NCI-H1930 (cell line): Measurements from ENCODE around the gene SLC7A8.
A peak's percentile ranks its signal among the peaks of the same experiment; 100 is the strongest.

Source experiments
- DNase-seq, 2 experiments: peaks; one replicate each; lab custom pipeline; 2025; lab: John Stamatoyannopoulos, UW

Gene SLC7A8

DNA sequence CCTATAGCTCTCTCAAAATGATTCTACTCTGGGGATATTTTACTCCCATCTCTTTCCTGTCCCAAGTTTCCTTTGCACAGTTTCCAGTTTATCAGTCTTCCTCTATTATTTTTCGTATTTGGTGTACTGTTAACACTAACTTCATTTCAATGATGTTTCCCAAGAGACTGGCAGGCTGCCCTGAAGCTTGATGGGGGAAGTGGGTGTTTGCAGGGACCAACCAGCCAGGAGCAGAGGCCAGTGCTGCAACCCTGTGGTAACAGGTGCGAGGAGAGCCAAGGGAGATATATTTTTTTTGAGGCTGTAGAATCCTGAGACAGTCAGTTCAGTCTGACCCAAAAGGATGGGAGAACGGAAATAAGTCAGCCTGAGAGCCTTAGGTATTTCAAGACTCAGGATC lies 52.6 kb downstream of the SLC7A8 start:
- DNase-seq = no peak

DNA sequence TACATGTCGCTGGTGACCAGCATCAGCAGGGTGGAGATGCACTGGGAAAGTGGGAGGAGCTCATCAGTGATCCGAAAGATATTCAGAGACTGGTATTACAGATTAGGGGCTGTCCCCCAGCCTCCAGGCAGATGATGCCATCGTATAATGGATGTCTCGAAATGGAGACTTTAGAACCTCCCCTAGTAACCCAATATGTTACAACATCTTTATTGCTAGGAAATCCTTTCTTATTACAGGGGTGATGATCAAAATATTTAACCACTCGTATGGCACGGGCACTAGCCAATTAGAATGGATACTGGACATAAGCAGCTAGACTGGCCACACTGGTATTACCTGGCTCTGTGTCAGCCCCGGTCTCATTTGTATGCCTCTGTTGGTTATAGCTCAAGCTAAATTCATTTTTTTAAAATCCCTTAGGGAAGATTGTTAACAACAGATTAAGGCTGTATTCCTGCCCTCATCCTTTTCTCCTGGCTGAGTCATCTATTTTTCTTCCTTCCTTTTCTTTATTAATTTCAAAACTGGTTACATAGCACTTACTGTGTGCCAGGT lies 53.6 kb downstream of the SLC7A8 start:
- no peak for DNase-seq

DNA sequence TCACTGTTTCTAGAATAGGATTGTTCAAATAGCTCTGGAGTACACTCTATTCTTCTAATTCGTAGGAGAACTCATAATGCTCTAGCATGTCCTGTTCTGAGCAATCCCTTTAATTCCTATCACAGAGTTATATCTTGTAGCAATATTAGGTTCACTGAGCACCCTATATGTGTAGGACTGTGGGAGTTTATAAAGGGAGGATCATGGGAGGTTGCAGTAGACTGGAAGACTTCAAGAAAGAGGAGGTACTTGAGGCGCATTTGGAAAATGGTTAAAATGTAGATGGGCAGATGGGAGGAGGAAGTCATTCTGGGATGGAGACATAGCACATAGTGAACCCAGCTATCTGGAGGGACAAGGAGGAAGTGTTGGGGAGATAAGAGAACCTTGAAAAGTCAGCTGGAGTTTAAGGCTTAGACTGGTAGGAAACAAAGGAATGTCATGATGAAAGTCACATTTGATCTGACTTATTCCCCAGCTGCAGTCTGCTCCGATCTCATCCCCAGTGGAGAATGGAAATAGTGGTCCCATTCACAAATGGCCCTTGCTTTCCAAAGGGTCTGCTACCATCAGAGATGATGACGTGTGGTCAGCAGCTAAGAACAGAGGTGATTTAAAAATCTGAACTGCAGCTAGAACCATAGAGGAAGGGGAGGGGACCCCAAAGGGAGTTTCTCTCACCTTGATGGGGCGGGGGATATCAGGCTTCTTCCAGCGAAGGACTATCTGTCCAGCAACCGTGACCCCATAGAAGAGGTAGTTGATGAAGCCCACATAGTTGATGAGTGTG lies 54.3 kb downstream of the SLC7A8 start:
- no peak for DNase-seq

DNA sequence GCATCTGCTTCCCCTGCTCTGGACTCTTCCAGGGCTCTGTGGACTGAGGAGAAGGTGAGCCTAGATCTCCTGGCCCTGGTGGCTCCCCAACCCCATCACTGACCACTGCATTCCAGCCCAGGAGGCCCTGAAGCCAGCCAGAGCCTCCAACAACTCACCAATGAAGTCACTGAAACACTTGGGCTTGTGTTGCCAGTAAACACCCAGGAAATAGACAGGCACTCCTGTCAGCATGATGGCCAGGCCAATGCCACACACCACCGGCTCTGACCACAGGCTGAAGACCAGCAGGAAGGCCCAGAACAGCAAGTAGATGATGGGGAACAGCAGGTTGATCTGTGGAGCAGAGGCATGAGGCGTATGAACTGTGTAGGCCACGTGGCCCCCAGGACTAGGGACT lies 55.6 kb downstream of the SLC7A8 start:
- DNase-seq = no peak

DNA sequence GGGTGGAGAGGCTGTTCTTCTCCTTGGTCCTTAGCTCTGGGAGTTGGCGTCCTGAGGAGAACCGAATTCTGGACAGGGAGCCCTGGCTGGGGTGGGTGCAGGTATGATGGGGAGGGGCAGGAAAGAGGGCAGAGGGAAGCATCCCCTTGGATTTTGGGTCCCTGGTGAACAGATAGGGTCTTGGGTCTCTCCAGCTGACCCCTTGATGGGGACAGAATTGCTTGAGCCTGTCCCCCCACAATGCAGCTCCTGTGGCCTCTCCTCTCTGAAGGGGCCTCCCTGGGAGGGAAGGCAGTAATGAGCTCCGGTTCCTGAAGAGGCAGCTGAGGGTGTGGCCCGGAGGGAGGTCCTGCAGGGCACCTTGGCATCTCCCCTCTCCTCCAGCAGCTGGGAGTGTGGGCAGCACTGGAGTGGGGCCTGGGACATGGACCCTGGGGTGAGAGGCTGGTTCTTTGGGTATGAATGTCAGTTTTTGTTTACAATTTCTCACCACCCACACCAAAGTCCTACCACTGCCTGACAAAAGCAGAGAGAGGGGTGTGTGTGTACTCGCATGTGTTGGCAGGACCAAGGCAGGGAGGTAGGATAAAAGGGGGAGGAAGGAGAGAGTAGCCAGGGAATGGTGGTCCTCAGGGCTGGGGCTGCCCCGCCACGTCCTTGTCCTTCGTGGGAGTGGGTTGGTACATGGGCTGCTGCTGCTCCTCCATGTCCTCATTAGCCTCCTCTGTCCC lies 56.7 kb downstream of the SLC7A8 start:
- no peak for DNase-seq

DNA sequence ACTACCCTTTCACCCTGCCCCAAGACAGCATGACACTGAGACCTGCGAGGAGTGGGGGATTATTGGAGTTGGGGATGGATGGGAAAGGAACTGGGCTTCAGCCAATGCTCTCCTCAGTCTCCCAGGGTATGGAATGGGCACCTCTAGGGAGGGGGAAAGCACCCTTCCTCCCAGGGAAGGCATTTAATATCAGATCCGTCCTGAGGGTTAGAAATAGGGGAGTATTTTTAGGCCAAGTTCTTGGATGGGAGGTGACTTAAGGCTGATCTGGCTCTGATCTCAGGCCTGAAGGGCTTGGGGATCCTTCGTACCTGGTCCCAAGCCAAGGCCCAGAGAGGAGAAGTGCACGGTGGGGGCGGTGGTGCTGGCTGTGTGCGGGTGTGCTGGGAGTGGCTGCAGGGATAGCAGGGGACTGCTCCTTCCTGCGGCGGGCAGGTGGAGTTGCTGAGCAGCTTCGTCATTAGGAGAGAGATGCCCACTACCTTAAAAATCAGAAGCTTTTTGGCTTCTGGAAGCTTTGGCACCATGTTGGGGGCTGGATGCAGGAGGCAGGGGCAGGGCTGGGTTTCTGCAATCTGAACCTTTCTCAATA lies 57.4 kb downstream of the SLC7A8 start:
- DNase-seq = no peak

DNA sequence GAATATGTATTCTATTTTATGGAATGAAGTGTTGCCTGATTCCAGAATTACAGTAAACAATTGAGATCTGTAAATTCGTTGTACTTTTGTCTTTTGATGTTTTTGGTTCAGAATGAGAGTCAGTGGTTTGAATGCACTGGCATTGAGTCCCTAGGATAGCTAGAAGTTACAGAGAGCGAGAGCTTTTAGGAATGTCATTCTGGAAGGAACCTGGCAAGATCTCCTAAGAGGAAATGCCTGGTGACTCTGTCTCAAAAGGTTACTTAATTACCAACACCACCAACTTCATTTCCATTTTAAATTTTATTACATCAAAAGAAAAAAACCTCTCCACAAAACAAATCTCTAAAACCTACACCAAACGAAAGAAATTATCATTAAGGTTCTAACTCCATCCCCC lies 58.4 kb downstream of the SLC7A8 start:
- DNase-seq = no peak

DNA sequence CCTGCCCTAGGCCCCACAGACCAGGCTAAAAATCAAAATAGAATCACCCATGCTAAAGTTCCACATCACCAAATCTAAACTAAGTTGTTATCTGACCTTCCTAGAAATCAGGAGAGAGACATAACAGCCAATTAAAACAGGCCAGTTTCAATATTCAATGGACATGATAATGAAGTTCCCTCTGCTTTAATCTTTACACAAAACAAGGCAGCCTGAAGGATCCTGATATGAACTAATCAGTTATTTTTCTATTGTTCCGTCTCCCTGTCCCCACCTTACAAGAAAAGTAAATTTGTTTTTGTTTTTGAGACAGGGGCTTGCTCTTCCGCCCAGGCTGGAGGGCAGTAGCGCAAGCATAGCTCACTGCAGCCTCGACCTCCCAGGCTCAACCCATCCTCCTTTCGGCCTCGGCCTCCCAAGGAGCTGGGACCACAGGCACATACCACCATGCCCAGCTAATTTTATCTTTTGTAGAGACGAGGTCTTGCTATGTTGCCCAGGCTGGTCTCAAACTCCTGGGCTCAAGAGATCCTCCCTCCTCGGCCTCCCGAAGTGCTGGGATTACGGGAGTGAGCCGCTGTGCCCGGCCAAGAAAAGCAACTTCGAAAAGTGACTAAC lies 59.0 kb downstream of the SLC7A8 start:
- no peak for DNase-seq

DNA sequence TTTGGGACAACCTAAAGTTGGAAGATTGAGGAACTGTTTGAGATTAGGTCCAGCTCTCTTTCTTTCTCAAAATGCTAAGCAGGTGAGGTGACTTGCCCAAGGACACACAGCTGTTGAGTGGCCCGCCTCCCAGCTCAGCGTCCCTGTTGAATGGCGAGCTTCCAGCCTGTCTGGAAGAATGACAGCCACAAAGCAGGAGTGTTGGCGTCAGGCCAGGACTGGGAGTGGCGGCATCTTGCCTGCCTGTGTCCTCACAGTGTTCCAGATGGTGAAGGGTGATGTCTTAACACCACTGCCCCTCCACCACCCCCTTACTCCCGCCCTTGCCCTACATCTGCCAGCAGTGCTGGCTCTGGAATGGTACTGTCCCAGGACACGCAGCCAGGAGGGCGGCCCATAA lies 60.0 kb downstream of the SLC7A8 start:
- DNase-seq = no peak

DNA sequence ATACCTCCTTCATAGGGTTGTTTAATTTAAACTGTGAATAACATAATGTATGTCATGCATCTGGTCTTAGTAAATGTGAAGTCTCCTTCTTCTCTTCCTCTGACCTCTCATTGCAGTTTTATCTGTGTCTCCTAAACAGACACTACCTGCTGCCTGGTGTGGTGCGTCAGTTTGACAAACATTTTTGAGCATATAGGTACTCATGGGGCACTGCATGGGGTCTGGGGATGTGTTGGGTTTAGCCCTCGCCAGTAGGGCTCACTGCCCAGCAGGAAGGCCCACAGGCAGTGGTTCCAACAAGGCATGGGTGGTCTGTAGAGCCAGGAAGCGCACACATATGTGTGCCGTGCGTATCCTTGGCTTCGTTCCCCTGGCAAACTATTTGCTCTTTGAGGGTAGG lies 61.4 kb downstream of the SLC7A8 start:
- DNase-seq = no peak

DNA sequence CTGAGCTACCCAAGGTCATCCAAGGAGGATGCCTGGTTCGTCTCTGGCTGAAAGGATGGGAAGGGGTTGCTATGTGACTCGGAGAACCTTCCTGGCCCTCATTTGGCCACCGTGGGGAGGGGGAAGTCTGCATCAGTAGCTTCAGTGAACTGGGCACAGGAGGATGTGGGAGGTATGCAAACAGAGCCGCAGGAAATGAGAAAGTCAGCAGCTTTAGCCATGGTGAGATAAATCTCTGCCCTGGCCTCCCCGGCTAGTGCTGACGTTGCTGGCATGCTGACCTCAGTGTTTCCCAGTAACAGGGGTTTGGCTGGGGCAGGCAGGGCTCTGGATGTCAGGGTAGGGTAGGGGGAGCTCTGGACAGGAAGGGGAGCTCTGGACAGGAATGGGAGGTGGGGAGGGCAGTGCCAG lies 62.1 kb downstream of the SLC7A8 start:
- DNase-seq = no peak

DNA sequence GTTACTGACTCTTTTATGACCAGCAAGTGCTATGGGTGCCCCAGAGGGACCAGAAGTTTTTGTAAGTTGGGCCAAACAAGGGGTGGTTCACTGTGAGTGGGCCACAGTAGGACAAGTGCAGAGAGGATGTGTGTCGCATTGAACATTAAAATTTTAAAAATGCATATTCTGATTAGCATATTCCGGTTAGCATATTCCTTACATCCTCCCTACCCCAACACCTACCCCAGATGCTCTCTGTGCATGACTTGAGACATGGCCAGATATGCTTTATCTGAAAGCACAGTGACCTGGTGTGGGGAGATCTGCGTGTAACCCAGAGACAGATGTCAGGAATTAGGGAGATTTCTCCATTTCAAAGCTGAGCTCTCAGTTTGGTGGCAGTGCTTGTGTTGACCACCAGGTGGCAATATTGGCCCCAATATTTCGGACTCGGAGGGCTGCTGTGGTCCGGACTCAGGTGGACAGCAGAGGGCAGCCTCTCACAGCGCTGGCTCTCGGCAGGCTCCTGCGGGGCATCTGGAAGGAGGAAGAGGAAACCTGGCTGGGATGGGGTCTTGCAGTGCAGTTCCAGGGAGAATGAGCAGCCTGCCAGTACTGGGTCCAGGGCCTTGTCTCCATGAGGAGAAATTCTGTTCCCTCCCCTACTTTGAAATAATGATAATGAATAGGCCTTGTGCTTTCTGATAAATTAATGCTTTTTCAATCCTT lies 62.8 kb downstream of the SLC7A8 start:
- peak; percentile 62 to 80 for DNase-seq

DNA sequence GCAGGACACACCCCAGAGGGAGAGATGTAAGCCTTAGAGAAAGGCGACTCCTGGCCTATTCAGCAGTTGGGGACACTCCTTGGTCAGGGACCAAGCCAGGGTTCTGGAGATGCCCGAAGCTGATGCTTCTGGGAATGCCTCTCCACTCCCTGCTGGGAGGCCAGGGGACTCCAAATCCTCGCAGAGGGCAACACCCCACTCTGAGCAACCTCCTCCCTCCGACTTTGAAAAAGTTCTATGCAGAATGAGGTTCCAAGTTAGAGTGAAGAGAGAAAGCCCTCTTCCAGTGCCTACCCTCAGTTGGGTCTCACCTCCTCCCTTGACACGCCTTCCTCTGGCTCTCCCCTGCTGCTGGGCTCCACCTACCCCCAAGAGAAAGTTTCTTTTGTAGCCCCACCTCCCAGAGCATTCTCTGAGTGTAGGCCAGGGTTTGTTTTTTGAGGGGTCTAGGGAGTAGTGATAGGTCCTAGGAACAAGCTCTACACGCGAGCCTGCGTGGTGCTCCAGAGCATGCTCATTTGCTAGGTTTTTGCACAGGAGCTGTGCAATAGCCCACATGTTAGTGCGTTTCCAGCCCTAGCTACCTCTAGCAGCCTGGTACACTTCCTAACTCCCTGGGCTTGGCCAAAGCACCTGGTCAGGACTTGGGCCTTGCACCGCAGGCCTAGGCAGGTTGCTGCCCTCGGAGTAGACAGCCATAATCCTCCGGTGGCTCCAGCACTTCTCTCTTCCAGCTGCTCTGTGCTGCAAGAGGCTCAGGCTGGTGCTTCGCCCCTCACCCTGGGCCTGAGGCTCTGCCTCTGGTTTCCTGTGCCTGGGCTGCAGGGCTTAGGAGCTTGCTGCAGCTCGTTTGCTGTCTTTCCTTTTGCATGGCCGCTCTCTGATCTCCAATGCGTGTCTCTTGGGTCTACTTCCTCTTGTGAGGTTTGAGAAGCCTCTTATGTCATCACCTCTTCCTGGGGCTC lies 63.8 kb downstream of the SLC7A8 start:
- no peak for DNase-seq

DNA sequence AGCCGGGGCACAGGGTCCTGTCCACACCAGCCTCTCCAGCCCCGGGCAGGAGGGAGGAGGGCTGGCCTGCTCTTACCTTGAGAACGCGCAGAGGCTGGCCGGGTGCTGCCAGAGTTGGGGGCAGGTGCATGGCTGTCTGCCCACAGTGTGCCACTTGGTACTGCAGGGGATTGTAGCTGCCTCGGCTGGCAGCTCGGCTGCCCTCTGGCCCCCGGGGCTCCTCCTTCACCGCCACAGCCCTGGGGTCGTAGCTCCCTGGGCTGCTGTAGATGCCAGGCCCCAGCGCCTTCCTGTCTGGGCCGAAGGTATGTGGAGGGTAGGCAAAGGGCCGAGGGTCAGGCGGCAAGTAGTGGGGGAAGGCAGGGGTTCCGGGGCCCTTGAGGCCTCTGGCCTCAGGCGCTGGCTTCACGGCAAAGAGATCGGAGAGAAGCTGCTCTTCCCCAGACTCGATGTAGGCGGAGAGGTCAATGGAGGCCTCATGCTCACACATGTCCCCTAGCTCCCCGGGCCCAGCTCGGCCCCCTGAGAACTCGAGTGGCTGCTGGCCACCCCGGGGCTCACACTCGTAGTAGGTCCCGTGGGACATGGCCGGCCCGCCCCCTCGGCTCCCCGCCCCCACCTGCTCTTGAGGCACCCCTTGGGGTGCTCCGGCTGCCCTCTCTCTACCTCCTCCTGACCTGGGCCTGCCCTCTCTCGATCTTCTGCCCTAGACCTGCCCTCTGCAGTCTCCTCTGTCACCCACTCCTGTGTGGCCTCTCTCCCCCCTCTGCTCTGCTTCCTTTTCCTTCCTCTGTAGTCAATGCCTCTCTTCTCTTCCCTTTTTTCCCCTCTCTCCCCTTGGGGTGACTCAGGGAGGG lies 64.7 kb downstream of the SLC7A8 start, which contains the start of gene CEBPE:
Gene CEBPE, minus strand, starts transcription at position 750 of the 857 bp plus-strand sequence. Its CDS starts 164 bp downstream, at position 586.
- no peak for DNase-seq

DNA sequence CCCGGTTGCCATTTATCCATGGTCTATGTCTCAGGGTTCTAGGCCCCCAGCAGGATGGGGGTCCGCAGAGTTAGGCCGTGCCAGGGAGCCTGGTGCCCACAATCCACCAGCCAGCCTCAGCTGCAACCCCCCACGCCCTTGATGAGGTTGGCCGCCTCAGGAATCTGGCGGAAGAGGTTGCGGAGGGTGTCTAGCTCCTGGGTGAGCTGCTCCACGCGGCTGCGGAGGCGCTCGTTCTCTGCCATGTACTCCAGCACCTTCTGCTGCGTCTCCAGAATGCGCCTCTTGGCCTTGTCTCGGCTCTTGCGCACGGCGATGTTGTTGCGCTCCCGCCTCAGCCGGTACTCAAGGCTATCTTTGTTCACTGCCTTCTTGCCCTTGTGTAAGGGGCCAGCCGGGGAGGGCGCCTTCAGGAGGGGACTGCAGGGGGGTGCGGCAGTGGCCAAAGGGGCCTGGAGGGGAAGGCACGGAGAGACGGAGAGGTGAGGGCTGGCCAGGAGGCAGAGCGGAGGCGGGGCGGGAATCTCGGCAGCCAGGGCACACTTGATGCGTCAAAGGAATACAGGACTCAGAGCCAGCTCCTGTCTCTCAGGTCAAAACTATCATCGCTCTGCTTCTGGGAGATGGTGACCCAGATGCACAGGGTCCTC lies 66.0 kb downstream of the SLC7A8 start:
- no peak for DNase-seq

DNA sequence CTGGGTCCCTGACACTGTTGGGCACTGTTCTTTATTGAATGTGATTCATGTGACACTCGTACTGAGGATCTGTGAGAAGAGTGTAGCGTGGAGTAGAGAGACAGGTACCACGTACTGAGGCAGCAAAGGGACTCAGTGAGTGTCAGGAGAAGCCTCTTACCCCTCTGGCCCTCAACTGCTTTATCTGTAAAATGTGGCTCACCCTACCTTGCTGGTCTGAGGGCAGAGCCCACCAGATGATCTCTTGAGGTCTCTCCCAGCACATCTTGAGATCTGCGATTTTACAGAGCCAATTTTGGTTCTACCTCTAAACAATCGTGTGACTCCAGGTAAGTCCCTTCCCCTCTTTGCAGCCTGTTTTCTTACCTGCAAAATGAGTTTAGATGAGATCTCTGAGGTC lies 67.5 kb downstream of the SLC7A8 start:
- DNase-seq = no peak

DNA sequence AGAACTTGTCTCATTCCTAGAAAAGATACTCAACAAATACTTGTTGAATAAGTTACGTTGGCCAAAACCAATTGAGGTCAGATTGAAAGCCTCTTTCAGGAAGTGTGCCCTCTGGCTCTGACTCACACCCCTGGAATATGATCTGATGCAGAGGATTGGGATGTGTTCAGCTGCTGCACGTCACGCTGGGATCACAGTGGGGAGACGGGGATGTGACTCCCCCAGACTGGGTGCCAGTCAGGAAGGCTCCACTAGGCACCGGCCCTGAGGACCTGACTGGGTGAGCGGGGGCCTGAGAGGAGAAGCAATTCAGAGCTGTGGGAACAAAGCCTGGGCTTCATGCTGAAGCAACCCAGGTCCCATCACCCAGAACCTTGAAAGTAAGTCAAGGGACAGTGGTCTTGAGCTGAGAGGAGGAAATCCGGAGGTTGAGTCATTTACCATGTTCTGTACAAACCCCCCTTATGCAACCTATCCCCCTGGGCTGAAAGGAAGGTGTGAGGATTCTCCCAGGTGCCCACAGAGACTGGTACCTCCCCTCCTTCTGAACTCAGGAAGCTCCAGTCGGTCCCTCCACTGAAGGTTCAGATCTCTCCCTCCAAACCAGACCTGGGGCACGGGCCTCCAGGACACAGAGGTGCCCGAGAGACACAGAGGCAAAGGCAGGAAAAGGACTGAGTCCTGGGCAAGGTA lies 68.3 kb downstream of the SLC7A8 start:
- DNase-seq = no peak

DNA sequence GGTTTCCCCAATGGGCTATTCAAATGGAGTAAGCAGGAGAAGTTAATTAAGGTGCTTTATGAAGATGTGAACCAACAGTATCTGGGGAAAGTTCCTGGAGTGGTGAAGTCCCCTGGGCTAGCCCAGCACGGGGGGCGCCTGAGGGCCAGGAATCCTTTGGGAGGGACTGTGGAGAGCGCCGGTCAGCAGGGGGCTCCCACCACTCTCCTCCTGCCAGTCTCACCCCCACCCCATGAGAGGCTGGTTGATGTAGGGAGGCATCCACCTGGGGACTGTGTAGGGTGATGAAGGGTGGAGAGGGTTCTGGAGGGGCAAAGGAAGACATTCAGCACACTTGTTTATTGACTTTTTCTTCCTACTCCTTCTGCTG lies 68.8 kb downstream of the SLC7A8 start:
- no peak for DNase-seq

DNA sequence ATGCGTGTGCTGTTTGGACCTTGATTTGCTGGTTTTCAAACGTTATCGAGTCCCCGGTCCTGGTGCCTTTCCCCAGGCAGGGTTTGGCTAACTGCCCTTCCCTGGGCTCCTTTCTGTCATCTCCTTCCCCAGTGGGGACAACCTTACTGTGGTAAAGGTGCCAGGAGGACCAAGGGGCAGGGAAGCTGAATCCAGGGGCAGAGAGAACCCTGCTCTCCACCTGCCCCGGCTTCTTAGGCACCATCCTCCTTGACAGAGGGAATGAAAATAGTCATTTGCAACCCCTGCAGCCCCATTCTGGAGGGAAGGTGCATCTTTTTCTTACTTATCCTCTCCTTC lies 69.4 kb downstream of the SLC7A8 start:
- DNase-seq = no peak
